ENCODE data around the gene ANGPTL2.

DNA sequence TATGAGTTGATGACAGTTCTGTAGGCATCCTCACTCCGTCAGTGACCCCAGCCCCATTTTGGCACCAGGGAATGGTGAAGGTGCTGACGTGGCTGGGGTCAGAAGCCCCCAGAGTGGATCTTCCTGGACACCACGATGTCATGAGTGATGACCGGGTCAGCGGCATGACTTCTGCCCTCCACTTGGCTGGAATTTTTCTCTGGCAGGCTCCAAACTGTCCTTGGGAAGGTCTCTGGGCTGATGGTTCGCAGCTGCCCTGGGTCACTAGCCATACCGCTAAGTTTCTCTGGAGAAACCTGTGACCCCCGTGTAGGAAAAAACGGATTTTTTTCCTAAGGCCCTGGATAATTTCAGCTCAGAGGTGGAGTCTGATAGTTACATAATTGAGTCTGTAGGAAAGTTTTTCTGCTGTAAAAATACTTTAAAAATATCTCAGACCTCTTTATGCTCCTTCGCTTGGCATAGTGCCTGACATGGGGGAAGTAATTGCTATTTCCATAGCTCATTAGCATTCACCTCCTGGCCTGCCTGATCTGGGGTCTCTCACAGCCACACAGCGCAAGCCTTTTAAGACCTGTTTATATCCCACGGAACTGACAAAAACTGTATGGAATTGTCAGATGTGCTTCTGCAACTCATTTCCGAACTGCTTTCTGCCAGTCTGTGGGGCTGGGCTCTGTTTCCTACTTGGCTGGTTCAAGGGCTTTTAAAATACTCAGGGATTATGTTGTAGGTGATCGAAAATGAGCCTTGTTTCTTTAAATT, 69.2 kb downstream of the ANGPTL2 start:
- TF ChIP-seq EZH2 (IDR thresholded peaks at IDR 0.05; ENCODE audit: borderline replicate concordance, low read depth, low read length) (no peak), FOXM1 (IDR thresholded peaks at IDR 0.05; ENCODE audit: low read depth) (no peak), FOXM1 (CRISPR knock-in tag; IDR thresholded peaks at IDR 0.05; ENCODE audit: low read depth) (no peak), NEUROD1 (IDR thresholded peaks at IDR 0.05; ENCODE audit: borderline replicate concordance, low read depth, low read length, partially characterized antibody) (no peak), MAFG (tag; conservative IDR thresholded peaks at IDR 0.05) (no peak), TRIM24 (IDR thresholded peaks at IDR 0.05) (no peak), SMC3 (conservative IDR thresholded peaks at IDR 0.05; ENCODE audit: insufficient read depth, low read depth, low read length) (no peak), BRCA1 (IDR thresholded peaks at IDR 0.05) (no peak), BRCA1 (CRISPR knock-in tag; IDR thresholded peaks at IDR 0.05) (no peak), HNRNPL (IDR thresholded peaks at IDR 0.05; ENCODE audit: low read depth, low read length) (no peak), KDM4B (IDR thresholded peaks at IDR 0.05; ENCODE audit: borderline replicate concordance in 2 of 2, low read depth in 1 of 2) (no peak), NFATC3 (IDR thresholded peaks at IDR 0.05) (no peak), ZNF263 (CRISPR knock-in tag; IDR thresholded peaks at IDR 0.05; ENCODE audit: borderline replicate concordance) (no peak)
- TF ChIP-seq, protein P1, sequence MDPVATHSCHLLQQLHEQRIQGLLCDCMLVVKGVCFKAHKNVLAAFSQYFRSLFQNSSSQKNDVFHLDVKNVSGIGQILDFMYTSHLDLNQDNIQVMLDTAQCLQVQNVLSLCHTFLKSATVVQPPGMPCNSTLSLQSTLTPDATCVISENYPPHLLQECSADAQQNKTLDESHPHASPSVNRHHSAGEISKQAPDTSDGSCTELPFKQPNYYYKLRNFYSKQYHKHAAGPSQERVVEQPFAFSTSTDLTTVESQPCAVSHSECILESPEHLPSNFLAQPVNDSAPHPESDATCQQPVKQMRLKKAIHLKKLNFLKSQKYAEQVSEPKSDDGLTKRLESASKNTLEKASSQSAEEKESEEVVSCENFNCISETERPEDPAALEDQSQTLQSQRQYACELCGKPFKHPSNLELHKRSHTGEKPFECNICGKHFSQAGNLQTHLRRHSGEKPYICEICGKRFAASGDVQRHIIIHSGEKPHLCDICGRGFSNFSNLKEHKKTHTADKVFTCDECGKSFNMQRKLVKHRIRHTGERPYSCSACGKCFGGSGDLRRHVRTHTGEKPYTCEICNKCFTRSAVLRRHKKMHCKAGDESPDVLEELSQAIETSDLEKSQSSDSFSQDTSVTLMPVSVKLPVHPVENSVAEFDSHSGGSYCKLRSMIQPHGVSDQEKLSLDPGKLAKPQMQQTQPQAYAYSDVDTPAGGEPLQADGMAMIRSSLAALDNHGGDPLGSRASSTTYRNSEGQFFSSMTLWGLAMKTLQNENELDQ (CRISPR knock-in tag; IDR thresholded peaks at IDR 0.05; ENCODE audit: borderline replicate concordance), result no peak
- TF ChIP-seq, protein P2, sequence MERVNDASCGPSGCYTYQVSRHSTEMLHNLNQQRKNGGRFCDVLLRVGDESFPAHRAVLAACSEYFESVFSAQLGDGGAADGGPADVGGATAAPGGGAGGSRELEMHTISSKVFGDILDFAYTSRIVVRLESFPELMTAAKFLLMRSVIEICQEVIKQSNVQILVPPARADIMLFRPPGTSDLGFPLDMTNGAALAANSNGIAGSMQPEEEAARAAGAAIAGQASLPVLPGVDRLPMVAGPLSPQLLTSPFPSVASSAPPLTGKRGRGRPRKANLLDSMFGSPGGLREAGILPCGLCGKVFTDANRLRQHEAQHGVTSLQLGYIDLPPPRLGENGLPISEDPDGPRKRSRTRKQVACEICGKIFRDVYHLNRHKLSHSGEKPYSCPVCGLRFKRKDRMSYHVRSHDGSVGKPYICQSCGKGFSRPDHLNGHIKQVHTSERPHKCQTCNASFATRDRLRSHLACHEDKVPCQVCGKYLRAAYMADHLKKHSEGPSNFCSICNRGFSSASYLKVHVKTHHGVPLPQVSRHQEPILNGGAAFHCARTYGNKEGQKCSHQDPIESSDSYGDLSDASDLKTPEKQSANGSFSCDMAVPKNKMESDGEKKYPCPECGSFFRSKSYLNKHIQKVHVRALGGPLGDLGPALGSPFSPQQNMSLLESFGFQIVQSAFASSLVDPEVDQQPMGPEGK (CRISPR knock-in tag; IDR thresholded peaks at IDR 0.05; ENCODE audit: borderline replicate concordance), result no peak
- TF ChIP-seq, protein P3, sequence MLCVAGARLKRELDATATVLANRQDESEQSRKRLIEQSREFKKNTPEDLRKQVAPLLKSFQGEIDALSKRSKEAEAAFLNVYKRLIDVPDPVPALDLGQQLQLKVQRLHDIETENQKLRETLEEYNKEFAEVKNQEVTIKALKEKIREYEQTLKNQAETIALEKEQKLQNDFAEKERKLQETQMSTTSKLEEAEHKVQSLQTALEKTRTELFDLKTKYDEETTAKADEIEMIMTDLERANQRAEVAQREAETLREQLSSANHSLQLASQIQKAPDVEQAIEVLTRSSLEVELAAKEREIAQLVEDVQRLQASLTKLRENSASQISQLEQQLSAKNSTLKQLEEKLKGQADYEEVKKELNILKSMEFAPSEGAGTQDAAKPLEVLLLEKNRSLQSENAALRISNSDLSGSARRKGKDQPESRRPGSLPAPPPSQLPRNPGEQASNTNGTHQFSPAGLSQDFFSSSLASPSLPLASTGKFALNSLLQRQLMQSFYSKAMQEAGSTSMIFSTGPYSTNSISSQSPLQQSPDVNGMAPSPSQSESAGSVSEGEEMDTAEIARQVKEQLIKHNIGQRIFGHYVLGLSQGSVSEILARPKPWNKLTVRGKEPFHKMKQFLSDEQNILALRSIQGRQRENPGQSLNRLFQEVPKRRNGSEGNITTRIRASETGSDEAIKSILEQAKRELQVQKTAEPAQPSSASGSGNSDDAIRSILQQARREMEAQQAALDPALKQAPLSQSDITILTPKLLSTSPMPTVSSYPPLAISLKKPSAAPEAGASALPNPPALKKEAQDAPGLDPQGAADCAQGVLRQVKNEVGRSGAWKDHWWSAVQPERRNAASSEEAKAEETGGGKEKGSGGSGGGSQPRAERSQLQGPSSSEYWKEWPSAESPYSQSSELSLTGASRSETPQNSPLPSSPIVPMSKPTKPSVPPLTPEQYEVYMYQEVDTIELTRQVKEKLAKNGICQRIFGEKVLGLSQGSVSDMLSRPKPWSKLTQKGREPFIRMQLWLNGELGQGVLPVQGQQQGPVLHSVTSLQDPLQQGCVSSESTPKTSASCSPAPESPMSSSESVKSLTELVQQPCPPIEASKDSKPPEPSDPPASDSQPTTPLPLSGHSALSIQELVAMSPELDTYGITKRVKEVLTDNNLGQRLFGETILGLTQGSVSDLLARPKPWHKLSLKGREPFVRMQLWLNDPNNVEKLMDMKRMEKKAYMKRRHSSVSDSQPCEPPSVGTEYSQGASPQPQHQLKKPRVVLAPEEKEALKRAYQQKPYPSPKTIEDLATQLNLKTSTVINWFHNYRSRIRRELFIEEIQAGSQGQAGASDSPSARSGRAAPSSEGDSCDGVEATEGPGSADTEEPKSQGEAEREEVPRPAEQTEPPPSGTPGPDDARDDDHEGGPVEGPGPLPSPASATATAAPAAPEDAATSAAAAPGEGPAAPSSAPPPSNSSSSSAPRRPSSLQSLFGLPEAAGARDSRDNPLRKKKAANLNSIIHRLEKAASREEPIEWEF (CRISPR knock-in tag; IDR thresholded peaks at IDR 0.05), result no peak

Data from K562 (cell line).